22Rv1 (cell line): Measurements from ENCODE around the gene SLC1A1.

Experiments
- ZFX ChIP-seq: fragments of 450-650 bp; IDR thresholded peaks from 2 replicates; pipeline ENCODE4 v1.6.1; 2017; ENCODE audit warnings: antibody characterized with exemption, borderline replicate concordance
- TF ChIP-seq, protein P1 (sequence below): fragments of 450-650 bp; IDR thresholded peaks from 2 replicates; pipeline ENCODE4 v1.5.1; 2017; ENCODE audit warnings: mild to moderate bottlenecking

DNA sequence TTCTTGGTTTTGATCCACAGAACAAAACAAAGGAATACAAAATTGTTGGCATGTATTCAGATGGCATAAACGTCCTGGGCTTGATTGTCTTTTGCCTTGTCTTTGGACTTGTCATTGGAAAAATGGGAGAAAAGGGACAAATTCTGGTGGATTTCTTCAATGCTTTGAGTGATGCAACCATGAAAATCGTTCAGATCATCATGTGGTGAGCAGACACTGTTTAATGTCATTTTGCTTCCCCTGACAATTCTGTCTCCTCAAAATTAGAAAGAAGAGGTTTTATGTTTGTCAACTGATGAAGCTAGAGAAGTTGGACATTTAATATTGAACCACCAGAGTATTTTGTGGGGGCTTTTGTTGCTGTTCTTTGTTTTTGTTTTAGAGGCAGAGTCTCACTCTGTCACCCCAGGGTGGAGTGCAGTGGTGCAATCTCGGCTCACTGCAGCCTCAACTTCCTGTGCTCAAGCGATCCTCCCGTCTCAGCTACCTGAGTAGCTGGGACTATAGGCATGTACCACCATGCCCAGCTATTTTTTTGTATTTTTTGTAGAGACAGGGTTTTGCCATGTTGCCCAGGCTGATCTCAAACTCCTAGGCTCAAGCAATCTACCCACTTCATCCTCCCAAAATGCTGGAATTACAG is 82.0 kb downstream of the SLC1A1 start:
- TF ChIP-seq, protein P1, sequence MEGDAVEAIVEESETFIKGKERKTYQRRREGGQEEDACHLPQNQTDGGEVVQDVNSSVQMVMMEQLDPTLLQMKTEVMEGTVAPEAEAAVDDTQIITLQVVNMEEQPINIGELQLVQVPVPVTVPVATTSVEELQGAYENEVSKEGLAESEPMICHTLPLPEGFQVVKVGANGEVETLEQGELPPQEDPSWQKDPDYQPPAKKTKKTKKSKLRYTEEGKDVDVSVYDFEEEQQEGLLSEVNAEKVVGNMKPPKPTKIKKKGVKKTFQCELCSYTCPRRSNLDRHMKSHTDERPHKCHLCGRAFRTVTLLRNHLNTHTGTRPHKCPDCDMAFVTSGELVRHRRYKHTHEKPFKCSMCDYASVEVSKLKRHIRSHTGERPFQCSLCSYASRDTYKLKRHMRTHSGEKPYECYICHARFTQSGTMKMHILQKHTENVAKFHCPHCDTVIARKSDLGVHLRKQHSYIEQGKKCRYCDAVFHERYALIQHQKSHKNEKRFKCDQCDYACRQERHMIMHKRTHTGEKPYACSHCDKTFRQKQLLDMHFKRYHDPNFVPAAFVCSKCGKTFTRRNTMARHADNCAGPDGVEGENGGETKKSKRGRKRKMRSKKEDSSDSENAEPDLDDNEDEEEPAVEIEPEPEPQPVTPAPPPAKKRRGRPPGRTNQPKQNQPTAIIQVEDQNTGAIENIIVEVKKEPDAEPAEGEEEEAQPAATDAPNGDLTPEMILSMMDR: no peak
- no peak for TF ChIP-seq ZFX
